Testis (tissue), 3 donors: ENCODE results near the gene ARL6IP4. TPM values are rescaled to one million over a fixed set of nuclear protein-coding genes. Genes with fewer than 3 reads are reported as not detected.

ENCODE experiments used
- DNase-seq: peaks from one replicate; pipeline ENCODE4 v3.0.0-alpha.2; 2019
- H3K27ac ChIP-seq, 2 donors: fragments of 200-600 bp; sonication (generic); one replicate each; pipeline ENCODE4 v1.5.1; 2019
- H3K27me3 ChIP-seq: fragments of 200-600 bp; sonication (generic); one replicate; pipeline ENCODE4 v1.5.1; 2019
- H3K36me3 ChIP-seq: fragments of 200-600 bp; sonication (generic); one replicate; pipeline ENCODE4 v1.5.1; 2017; ENCODE audit warnings: low read depth; ENCODE audit errors: missing control alignments
- H3K4me1 ChIP-seq: fragments of 200-600 bp; sonication (generic); one replicate; pipeline ENCODE4 v1.5.1; 2019
- H3K4me3 ChIP-seq, 2 donors: fragments of 200-600 bp; sonication (generic); one replicate each; pipeline ENCODE4 v1.5.1; 2017 to 2019
- H3K9me3 ChIP-seq: fragments of 200-600 bp; sonication (generic); one replicate; pipeline ENCODE4 v1.5.1; 2017
- CTCF ChIP-seq, 3 experiments: fragments of 450-650 bp in 2 of 3; fragments of 200-600 bp in 1 of 3; sonication (generic) in 1 of 3; IDR thresholded peaks; one replicate each; pipeline ENCODE4 v1.5.1; 2016 to 2019; ENCODE audit warnings: antibody characterized with exemption in 3 of 3, mild to moderate bottlenecking in 2 of 3, moderate library complexity in 1 of 3
- POLR2A ChIP-seq: fragments of 450-650 bp; IDR thresholded peaks from one replicate; pipeline ENCODE4 v1.6.1; 2017; ENCODE audit warnings: antibody characterized with exemption, mild to moderate bottlenecking, moderate library complexity
- WGBS, 2 donors: methylation state at CpG; one replicate each; pipeline ENCODE4 v1.1.5; 2018; 5-methylcytosine and 5-hydroxymethylcytosine counted together
- intact Hi-C: fragments of 100-400 bp; cut with DNase I; formaldehyde crosslinking; loops from one replicate; pipeline ENCODE4 v1.15.1; 2023; ENCODE audit warnings: low total_unique reads
- polyA plus RNA-seq: library from polyadenylated mRNA; stranded (reverse); fragments of 350-450 nt; fragmentation: Illumina TruSeq; extraction: RNeasy Lipid Tissue Mini Kit (QIAGEN cat#74804); gene quantifications from one replicate; pipeline ENCODE4 v1.2.3, GENCODE V29; 2014; ENCODE audit warnings: low read depth, low replicate concordance; ENCODE audit not compliant: insufficient read depth
- total RNA-seq, 2 donors: library from RNA; depleted of rRNA; stranded (reverse); fragments of >200 nt; gene quantifications; one replicate each; pipeline ENCODE4 v1.2.3, GENCODE V29; 2016

ARL6IP4 gene
- total and polyA plus RNA-seq, 3 donors from 2014 or later, result 169 to 210 (median 190) TPM

GRCh38 chr12:122998316-122998715, 17.8 kb downstream of the ARL6IP4 start:
- H3K36me3 ChIP-seq, result no peaks in the 10 kb centered on the region
- no peak overlapping the region for H3K4me3 ChIP-seq
- no peaks in the 10 kb centered on the region for H3K27me3 ChIP-seq
- H3K9me3 ChIP-seq, result no peaks in the 10 kb centered on the region
- TF ChIP-seq CTCF (IDR thresholded peaks at IDR 0.05), result no peak
- no peak for TF ChIP-seq POLR2A
- intact Hi-C loops, result no loop called here
- H3K27ac ChIP-seq, result no peak overlapping the region
- peaks cover 10% of the 10 kb centered on the region for H3K4me1 ChIP-seq
- no peak for DNase-seq
- 81% methylated on average over 4 of the region's 4 CpGs; no CpG with 5 or more reads in 1 of the 2 donors for WGBS, 2 donors

- WGBS, 2 donors, result 80 to 90% methylated on average over 4 to 8 of the region's 8 CpGs
- Histone ChIP-seq H3K4me3 (no peak overlapping the region), H3K36me3 (no peaks in the 10 kb centered on the region), H3K9me3 (no peaks in the 10 kb centered on the region), H3K4me1 (peaks cover 10% of the 10 kb centered on the region), H3K27me3 (no peaks in the 10 kb centered on the region), H3K27ac (no peak overlapping the region)
- no peak for DNase-seq
- intact Hi-C loops, result no loop called here
- no peak for TF ChIP-seq POLR2A
- TF ChIP-seq CTCF (IDR thresholded peaks at IDR 0.05), result no peak
Observed at GRCh38 chr12:122999196-122999946, 18.9 kb downstream of the ARL6IP4 start.

GRCh38 chr12:122999986-123000420, 19.5 kb downstream of the ARL6IP4 start:
- DNase-seq, result no peak
- Histone ChIP-seq H3K27me3 (no peaks in the 10 kb centered on the region), H3K27ac (no peak overlapping the region), H3K4me3 (no peak overlapping the region), H3K36me3 (no peaks in the 10 kb centered on the region), H3K9me3 (no peaks in the 10 kb centered on the region), H3K4me1 (peaks cover 10% of the 10 kb centered on the region)
- intact Hi-C loops, result no loop called here
- no peak for TF ChIP-seq POLR2A
- no peak for TF ChIP-seq CTCF (IDR thresholded peaks at IDR 0.05)
- 72 to 87% methylated on average over 20 of the region's 20 CpGs for WGBS, 2 donors

GRCh38 chr12:123000578-123000977, 20.1 kb downstream of the ARL6IP4 start:
- no peaks in the 10 kb centered on the region for H3K36me3 ChIP-seq
- H3K9me3 ChIP-seq, result no peaks in the 10 kb centered on the region
- TF ChIP-seq POLR2A (no peak), CTCF (IDR thresholded peaks at IDR 0.05) (no peak)
- intact Hi-C loops, result no loop called here
- H3K27me3 ChIP-seq, result no peaks in the 10 kb centered on the region
- H3K4me1 ChIP-seq, result peaks cover 8% of the 10 kb centered on the region
- no peak for DNase-seq
- H3K27ac ChIP-seq, result no peak overlapping the region
- WGBS, 2 donors, result 94 to 97% methylated on average over 6 to 10 of the region's 10 CpGs
- no peak overlapping the region for H3K4me3 ChIP-seq

GRCh38 chr12:123001464-123001863, 21.0 kb downstream of the ARL6IP4 start:
- TF ChIP-seq CTCF (IDR thresholded peaks at IDR 0.05) (no peak), POLR2A (no peak)
- no peaks in the 10 kb centered on the region for H3K4me1 ChIP-seq
- WGBS, 2 donors, result 88 to 98% methylated on average over 3 of the region's 3 CpGs
- no peaks in the 10 kb centered on the region for H3K9me3 ChIP-seq
- intact Hi-C loops, result no loop called here
- H3K27ac ChIP-seq, result no peak overlapping the region
- no peak overlapping the region for H3K4me3 ChIP-seq
- DNase-seq, result no peak
- no peaks in the 10 kb centered on the region for H3K36me3 ChIP-seq
- no peaks in the 10 kb centered on the region for H3K27me3 ChIP-seq
